DND-41 (cell line): ENCODE measurements around the gene G6PD.
"Not testable (repeated sequence)": the region's sequence is repeated elsewhere in the genome, so short reads cannot be mapped to it uniquely, and the experiment has no call there.

Experiments used
- CTCF ChIP-seq: IDR thresholded peaks from 2 replicates; pipeline ENCODE4 v1.5.1; 2012; ENCODE audit warnings: borderline replicate concordance, low read length, moderate library complexity, mild to moderate bottlenecking; ENCODE audit not compliant: poor library complexity, severe bottlenecking; ENCODE audit errors: extremely low read depth
- EZH2 ChIP-seq: IDR thresholded peaks from 3 replicates; pipeline ENCODE4 v1.6.1; 2012; ENCODE audit warnings: borderline replicate concordance, low read depth, mild to moderate bottlenecking, moderate library complexity, low read length, inconsistent platforms; ENCODE audit not compliant: severe bottlenecking

- not testable (repeated sequence) for TF ChIP-seq CTCF, EZH2
Observed at GRCh38 chrX:154496591-154497137, 50.0 kb downstream of the G6PD start.
